Hematopoietic multipotent progenitor cell treated with erythropoietin and hydrocortisone succinate and interleukin-3 and kit ligand, for 6 days (in vitro differentiated cells): ENCODE results near the gene ACSL5.
"Not testable (repeated sequence)": the region's sequence is repeated elsewhere in the genome, so short reads cannot be mapped to it uniquely, and the experiment has no call there.

ENCODE experiments used
- DNase-seq: peaks from one replicate; pipeline ENCODE4 v3.0.0-alpha.2; 2015

The ACSL5 gene

GRCh38 chr10:112421731-112422130 is 47.8 kb downstream of the ACSL5 start:
- DNase-seq = no peak

DNA sequence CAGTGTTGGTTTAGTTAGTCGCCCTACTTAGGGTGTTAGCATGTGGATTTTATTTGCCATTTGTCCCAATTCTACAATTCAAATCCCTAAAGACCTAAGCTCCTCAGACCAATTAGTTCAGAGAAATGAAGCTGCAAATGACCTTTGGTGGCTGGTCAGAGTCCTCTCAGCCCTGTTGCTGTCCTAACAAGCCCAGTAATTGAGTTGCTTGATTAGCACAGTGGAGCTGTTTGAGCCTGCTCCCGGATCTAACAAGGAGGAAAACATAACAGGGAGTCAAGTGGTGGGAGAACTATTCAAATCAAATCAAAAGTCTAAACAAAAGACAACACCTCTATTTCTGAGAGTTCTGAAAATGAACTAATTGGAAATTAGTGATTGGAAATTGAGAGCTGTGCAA is 50.7 kb downstream of the ACSL5 start:
- no peak for DNase-seq

- DNase-seq = no peak
These were observed 52.2 kb downstream of the ACSL5 start for GRCh38 chr10:112426111-112426510.

DNA sequence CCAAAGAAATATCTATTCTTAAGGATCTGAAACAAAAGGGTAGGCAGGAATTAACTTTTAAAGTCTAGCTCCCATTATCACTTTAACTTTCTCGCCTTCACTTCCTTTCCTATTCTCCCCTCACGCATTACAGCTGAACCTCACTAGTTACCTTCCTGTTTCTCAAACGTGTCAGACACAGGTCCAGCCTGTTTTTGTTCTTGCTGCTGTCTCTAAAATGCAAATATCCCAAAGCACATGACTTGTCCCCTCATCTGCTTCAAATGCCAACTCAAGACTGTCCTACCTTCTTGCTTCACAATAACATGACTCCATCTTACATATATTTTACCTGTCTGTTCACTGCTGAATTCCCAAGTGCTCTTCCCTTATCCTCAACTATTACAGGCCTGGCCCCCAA is 55.2 kb downstream of the ACSL5 start:
- DNase-seq = no peak

DNA sequence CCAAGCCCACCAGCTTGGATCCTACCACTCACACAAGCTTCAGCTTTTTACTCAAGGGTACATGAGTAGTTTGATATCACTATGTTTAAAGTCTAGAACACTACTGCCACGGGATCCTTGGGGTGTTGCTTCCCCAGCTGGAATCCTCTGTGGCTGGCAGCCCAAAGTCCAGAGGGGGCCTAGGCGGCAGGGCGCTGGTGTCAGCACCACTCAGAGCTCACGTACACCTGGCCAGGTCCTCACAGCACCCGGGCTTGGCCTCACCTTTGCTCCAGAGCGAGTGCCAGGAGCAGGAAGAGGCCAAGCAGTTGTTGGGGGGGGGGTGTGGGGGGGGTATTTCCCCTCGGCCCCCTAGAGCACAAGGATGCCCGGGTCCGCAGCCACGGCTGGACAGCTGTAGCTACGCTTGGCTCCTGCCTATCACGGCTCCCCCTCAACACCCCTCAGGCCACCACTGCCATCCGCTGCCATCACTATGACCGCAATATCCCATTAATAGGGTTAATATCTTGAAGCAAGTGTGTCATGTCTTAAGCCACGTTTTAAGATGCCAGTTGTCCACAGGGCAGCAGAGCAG is 55.8 kb downstream of the ACSL5 start:
- DNase-seq = no peak

- DNase-seq = peak; percentile 62
These were observed 59.2 kb downstream of the ACSL5 start for GRCh38 chr10:112433136-112433535.

DNA sequence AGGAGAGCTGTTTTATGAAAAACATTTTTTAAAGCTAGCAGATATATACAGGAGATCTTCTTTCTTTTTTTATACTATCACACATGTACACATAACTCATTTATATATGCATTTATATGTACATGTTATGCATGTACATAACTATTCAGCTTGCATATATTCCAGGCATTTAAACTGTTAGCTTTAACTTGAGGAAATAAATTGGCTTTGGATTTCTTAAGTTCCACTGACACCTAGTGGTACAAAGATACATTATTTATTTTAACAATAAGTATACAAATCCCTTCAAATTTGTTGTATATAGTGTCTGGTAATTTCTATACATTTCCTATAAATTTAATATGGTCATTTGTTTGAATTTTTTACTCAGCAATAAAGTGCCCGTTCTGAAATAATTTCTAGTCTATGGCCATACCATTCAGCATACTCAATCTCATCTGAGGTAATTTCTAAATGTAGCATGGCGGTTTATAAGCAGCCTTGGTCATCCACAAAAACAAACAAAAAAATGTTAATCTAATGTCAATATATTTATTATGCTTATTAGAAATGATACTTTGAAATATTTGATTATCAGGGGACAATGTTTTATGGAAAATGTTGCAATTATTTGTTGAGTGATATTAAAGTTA is 61.2 kb downstream of the ACSL5 start:
- peak; percentile 79 for DNase-seq

- DNase-seq = no peak
These were observed 64.4 kb downstream of the ACSL5 start for GRCh38 chr10:112438356-112438755.

DNA sequence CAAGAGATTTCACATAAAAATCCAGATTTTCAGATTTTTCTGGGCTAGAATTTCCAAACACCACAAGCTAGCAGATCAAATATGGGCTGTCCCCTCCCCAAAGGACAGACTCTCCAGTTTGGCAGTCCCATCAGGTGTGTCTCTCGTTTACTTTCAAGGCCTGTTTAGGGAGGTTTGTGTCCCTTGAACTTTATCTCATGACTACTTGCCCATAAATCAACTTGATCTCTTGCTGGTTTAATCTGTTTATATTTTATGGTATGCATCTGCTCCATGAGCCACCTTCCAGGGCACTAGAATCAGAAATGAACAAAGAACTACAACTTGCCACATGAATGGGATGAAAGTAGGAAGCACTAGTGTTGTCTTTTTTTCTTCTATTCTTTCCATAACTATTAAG is 67.6 kb downstream of the ACSL5 start:
- no peak for DNase-seq

- DNase-seq = no peak
These were observed 68.1 kb downstream of the ACSL5 start for GRCh38 chr10:112442063-112442462.

DNA sequence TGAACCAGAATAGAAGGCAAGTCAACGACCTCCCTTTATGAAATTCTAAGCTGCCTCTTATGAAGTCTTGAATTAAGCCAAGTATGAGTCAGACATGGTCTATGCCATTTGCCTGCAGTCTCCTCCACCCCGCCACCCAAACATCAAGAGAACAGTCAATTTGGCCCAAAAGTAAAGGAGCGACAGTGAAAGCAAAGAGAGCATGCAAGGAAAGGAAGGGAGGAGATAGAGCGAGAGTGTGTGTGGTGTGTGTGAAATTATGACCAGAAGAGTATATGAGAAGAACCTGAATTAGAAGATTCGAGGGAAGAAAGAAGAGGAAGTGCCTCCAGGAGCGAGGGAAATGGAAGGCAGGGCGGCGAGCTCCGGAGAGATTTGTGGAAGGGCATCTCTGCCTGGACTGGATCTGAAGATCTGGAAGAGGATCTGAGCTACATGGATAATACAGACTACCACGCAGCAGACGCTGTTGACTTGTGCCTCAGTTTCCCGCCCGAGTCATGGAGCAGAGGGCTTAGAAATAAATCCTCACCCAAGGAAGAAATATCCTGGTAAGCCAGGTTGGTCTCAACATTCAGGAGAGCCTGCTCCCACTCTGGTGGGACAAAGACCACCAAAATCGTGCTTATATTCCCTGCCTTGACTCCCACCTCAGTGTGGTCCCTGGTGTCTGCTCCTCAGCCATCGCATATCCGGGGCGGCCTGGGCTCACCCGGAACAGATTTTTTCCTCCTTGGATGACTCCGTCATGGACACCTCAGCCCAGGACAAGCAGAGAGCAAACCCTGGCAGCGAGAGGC is 72.3 kb downstream of the ACSL5 start:
- DNase-seq = peak; percentile 50

DNA sequence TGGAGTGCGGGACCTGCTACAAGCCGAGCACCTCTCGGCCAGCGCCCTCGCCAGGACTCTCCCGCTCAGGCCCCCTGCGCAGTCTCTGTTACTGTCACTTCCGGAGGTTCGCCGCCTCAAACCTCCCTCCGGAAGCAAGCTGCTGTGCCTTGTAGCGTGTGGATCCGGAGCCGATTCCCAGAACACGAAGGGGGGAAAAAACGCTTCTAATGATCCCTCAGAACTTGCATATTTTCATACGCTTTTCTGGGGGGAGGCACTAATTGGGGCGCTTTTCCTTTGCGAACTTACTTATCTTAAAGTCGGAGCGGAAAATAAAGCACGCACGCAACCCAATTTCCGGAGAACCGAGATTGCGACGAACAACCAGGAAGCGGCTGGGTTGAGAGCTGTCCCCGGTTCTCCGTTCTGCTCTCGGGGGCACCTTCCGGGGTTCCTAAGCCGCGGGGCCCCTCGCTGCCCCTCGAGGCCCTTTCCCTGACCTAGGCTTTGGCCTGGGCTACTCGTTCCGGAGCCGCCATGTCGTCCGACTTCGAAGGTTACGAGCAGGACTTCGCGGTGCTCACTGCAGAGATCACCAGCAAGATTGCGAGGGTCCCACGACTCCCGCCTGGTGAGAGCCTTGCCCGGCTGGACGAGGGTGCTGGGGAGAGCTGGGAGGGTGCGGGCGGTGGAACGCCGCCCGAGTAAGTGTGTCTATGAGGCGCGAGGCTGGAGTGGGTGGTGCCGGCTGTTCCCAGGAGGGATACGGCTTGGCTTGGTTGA is 73.1 kb downstream of the ACSL5 start, which contains the start of the genes VTI1A and ZDHHC6:
Gene VTI1A (plus strand): TSS at position 361 of the 765 bp plus-strand sequence. CDS start 159 bp downstream, at position 520.
Gene ZDHHC6 (minus strand): TSS at position 60 of the 765 bp plus-strand sequence. CDS start 1,478 bp downstream, outside the sequence.
- DNase-seq = peak; percentile 92

DNA sequence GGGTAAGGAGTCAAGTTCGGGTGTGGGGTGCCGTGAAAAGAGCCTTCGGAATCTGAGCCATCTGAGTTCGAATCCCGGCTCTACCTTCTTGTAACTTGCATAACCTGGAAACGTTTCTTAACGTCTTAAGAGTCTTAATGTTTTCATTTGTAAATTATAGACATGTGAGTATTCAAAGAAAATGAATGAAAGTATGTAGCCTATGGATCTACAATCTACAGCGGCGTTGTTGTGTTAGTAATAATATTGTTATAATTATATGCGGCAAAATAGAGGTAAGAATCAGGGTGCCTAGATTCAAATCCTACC is 73.7 kb downstream of the ACSL5 start:
- no peak for DNase-seq

DNA sequence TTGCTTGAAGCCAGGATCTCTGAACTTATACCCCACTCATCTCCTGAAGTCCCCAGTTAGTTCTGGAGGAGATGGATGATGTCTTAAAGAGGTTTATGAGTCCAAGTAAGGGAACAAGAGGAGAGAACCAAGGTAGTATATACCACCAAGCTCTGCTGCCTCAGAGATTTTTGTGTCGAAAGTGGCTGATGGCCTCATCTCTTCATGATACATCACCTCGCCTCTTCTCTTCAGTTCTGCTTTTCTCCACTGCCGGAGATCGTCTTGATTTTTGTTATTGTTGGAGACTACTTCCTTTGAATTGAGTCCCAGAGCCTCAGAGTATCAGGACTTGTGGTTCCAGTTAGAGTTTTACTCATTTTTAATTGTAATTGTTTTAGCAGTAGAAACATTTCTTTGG is 75.0 kb downstream of the ACSL5 start:
- no peak for DNase-seq

DNA sequence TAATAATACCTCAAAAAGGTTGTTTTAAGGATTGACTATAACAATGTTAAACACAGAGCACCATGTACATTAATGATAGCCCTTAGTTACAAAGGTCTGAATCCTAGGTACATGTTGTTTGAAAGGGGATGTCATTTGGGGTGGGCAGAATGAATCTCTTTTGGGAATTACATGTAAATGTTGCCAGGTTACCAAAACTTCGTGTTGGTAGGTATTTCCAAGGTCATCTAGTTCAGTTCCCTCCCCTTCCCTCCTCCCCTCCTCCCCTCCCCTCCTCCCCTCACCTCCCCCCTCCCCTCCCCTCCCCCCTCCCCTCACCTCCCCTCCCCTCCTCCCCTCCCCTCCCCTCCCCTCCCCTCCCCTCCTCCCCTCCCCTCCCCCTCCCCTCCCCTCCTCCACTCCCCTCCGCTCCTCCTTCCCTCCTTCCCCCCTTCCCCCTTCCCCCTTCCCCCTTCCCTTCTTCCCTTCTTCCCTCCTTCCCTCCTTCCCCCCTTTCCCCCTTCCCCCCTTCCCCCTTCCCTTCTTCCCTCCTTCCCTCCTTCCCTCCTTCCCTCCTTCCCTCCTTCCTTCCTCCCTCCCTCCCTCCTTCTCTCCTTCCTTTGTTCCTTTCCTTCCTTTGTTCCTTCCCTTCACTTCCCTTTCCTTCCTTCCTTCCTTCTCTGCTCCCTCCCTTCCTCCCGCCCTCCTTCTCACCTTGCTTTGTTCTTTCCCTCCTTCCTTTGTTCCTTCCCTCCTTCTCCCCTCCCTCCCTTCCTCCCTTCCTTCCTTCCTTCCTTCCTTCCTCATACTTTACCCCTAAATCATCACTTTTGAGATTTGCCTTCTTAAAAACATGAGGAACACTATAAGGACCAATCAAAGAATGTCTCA is 81.2 kb downstream of the ACSL5 start:
- DNase-seq = no peak

- DNase-seq = peak; percentile 53
These were observed 82.6 kb downstream of the ACSL5 start for GRCh38 chr10:112456533-112456932.

DNA sequence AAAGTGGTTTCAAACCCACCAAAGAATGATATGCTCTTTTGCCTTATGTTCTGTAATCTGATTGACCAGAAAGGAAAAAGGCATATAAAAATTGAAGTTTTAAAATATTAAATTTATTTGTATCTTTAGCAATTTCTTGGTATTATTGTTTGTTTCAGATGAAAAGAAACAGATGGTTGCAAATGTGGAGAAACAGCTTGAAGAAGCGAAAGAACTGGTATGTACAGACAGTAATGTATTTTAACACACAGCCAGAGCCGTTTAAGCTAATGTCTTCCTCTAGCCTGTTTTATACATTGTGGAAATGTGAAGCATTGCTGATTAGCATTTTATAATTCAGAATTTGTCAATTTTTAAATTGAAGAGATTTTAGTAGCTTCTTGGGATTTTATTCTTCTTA is 86.5 kb downstream of the ACSL5 start:
- DNase-seq = no peak

- no peak for DNase-seq
These were observed 87.3 kb downstream of the ACSL5 start for GRCh38 chr10:112461029-112461887.

GRCh38 chr10:112464074-112464473 is 90.2 kb downstream of the ACSL5 start:
- DNase-seq = not testable (repeated sequence)

DNA sequence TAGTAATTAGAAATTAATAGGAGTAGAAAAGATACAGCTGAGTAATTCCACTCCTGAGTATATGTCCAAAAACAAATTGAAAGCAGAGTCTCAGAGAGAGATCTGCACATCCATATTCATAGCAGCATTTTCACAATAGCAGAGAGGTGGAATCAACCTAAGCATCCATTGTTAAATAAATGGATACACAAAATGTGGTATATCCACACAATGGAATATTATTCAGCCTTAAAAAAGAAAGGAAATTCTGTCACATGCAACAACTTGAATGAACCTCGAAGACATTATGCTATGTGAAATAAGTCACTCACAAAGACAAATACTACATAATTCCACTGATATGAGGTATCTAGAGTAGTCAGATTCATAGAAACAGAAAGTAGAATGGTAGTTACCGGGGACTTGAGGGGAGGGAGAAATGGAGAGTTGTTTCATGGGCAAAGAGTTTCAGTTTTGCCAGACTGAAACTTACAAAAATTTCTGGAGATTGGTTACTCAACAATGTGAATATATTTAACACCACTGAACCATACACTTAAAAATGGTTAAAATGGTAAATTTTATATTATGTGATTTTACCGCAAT is 91.5 kb downstream of the ACSL5 start:
- no peak for DNase-seq

- no peak for DNase-seq
These were observed 92.9 kb downstream of the ACSL5 start for GRCh38 chr10:112466802-112467201.
